Stimulated activated CD8-positive, alpha-beta memory T cell treated with anti-CD3 and anti-CD28 coated beads, Interleukin-4, amount 100 ng/mL, for 24 hours (primary cell): ENCODE measurements around the gene MAP3K6.
A peak's percentile ranks its signal among the peaks of the same experiment; 100 is the strongest.

Experiments
- DNase-seq: peaks from one replicate; pipeline ENCODE4 v3.0.0-alpha.2; 2020; ENCODE audit warnings: low read depth

The MAP3K6 gene

DNA sequence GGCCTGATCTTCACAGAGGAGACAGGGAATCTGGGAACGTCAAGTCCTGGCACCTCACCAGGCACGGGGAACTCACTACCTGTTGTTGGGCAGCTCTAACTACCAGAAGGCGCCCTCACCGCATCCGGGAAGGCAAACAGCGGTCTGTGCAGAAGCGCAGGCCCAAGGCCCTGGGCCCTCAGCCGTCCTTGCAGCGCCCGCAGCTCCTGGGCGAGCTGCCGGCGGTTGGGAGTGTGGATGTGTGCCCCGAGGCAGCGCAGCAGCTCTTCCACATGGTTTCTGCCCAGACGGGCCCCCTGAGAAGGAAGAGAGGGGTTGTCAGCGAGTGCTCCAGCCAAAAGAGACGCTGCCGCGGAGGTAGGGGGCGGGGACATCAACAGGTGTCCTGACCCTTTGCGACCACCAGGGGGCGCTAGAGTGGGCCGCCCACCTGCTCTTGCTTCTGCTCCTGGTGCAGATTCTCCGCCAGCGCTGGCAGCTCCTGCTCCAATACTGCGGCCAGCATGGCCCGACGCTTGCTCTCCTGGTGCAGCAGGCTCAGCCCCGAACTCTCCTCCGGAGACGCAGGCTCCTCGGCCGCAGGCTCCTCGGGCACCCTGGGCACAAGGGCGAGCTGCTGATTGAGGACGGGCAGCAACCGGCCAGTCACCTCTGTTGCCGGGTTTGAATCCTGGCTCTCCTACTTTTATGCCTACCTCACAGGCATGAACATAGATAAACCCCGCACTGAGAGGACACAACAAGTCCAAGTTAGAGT, 9.3 kb downstream of the MAP3K6 start:
- DNase-seq: peak; percentile 63

DNA sequence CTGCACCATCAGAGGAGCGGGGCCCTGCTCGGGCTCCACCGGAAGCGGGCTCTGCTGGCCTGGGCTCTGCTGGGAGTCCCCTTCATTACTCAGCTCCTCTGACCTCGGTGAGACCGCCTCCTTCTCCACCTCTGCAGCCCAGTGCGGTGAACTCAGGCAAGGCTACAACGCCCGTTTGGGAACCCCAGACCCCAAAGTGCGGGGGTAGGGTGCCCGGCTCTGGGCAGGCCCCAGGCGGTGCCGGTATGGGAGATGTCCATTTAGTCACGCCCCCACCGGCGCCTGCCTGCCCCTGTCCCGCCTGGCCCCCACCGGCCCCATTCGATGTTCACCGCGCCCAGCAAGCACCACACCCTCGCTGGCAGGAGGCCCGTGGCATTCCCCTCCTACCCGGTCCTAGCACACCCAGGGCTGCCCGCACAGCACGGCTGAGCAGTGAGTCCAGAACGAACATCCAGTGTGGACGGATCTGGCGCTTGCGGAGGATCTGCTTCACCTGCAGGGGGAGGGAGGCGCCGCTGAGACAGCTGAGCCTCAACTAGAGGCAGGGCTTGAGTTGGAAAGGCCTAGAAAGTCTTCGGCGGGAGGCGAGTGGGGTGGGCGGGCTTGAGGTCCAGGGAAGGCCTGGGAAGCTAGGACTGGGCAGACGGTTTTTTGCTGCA, 10.0 kb downstream of the MAP3K6 start:
- no peak for DNase-seq

DNA sequence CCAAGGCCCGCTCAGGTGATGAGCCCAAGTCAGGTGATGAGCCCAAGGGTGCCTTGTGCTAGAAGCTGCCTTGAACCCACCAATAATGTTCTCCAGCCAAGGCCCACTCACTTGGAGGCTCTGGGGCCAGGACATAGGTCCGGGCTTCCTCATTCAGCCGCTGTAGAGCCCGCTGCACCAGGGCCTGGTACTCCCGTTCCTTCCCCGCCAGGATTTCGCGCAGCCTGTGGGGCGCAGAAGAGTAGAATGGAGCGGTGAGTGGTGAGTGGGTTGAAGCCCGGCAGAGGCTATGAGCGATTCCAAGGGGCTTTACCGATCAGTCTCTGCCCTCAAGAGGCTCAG, 10.5 kb downstream of the MAP3K6 start:
- DNase-seq: no peak

DNA sequence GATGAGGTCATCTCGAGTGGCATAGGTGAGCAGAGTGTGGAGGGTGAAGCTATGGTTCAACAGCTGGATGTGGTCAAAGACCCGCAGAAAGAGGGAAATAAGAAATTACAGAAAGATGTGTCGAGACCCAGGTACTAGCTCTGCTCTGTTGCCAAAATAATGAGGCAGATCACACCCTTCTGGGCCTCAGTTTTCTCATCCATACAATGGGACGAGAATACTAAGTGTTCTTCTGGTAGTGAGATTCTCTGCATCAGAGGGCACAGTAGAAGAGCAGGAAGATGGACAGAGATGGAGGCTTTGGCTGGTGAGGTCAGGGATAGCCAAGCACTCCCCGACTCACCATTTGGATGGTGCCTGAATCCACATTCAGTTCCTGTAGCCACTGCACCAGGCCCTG, 11.1 kb downstream of the MAP3K6 start:
- DNase-seq: no peak

DNA sequence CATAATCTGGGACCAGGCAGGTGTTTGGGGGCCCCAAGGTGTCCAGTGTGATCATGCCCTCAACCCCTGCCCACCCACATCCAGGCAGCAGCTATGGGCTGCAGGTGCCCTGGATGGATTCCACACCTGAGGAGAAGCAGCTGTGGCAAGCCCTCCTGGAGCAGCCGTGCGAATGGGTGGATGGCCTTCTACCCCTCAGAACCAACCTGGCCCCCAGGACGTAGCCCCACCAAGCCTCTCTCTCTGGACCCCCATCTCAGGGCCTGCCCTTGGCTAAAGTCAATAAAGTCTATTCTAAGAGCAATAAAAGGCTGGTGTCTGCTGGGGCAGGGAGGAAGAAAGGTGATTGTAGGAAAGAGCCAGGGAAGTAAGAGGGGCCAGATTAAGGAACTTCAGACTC, 13.1 kb downstream of the MAP3K6 start:
- DNase-seq: no peak

DNA sequence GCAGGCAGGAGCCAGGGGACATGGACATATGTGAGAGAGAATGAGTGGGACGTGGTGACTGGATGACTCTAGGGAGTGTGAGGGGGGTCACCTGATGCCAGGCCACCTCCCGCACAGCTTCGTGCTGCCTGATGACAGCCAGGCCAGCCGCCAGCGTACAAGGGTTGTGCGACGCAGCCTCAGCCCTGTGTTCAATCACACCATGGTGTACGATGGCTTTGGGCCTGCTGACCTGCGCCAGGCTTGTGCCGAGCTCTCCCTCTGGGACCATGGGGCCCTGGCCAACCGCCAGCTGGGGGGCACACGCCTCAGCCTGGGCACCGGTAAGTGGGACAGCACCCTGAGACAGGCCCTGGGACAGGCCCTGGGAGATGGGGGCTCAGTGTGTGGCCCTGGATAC, 13.6 kb downstream of the MAP3K6 start:
- no peak for DNase-seq

DNA sequence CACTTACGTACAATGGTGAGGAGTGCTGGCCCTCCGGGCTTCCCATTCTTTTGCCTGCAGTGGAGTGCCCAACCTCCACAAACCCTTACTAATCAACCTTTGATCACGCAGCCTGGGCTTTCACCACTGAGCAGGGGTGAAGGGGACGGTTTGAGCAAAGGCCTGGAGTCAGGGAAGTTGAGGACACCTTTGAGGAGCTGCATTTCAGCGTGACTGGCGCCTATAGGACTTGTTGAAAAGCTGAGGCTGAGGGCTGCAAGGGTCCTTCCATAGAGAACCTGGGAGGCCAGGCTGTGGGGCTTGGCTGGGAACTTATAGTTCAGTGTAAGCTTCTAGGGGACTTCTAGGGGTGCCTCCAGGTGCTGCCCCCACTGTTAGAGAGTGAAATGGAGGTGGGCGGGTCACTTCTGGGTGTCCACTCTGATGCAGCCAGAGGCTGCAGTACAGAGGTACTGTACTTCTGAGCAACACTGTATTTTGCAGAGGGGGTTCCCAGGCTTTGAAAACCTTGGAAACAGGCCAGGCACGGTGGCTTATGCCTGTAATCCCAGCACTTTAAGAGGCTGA, 15.1 kb downstream of the MAP3K6 start:
- DNase-seq: no peak

DNA sequence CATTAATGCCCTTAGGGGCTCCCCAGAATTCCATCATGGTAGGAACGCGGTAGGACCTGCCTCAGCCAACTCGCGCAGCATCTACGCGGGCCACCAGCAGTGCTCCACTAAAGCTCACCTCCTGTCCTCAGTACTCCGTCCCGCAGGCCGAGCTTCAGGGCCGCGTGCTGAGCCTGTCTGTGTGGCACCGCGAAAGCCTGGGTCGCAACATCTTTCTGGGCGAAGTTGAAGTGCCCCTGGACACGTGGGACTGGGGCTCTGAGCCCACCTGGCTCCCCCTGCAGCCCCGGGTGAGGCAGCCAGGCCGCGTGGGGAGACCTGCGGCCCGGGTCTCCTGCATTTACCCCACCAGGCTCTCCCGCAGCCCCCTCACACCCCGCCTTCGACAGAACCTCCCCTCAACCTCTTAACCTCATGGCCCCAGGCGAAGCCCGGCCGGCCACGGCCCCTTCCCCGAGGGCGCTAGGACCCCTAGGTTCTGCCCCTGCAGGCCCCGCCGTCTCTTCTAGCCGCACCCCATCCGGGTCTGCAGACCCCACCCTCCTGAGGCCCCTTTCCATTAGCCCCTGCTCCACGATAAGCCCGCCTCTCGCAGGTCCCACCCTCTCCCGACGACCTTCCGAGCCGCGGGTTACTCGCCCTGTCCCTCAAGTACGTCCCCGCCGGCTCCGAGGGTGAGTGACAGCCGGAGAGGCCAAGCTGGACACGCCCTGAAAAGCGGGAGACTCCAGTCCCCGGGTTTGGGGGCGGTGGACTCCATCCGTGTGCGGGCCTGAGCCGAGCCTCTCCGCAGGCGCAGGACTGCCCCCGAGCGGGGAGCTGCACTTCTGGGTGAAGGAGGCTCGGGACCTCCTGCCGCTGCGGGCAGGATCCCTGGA, 15.9 kb downstream of the MAP3K6 start:
- DNase-seq: no peak

DNA sequence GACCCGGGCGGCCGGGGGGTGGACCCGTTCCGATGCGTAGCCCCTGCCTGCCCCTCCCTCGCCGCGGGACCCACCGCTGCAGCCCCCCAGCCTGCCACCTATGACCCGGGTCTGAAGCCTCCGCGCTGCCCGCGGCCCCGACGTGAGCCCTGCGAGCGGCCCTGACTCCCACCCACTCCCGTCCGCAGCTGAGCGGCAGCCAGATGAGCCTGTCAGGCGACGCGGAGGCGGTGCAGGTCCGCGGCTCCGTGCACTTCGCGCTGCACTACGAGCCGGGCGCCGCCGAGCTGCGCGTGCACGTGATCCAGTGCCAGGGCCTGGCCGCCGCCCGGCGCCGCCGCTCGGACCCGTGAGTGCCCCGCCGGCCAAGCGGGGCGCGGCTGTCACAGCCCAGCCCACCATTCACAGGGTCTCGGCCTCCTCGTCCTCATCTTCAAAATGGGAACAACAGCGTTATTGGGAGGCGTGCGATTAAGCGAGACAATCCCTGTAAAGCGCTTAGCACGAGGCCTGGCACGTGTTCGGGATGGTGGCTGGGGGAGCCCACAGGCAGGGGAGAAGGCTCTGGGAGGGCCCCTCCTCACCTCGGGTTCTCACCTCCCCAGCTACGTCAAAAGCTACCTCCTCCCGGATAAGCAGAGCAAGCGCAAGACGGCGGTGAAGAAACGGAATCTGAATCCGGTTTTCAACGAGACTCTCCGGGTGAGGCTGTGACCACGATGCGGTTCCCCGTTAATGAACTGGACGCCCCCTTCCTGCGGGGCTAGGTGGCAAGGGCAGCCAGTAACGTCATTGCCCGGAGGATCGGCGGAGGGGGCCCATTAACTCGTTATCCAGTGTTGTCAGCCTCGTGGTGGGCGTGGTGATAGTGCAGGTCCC, 16.7 kb downstream of the MAP3K6 start:
- DNase-seq: no peak

DNA sequence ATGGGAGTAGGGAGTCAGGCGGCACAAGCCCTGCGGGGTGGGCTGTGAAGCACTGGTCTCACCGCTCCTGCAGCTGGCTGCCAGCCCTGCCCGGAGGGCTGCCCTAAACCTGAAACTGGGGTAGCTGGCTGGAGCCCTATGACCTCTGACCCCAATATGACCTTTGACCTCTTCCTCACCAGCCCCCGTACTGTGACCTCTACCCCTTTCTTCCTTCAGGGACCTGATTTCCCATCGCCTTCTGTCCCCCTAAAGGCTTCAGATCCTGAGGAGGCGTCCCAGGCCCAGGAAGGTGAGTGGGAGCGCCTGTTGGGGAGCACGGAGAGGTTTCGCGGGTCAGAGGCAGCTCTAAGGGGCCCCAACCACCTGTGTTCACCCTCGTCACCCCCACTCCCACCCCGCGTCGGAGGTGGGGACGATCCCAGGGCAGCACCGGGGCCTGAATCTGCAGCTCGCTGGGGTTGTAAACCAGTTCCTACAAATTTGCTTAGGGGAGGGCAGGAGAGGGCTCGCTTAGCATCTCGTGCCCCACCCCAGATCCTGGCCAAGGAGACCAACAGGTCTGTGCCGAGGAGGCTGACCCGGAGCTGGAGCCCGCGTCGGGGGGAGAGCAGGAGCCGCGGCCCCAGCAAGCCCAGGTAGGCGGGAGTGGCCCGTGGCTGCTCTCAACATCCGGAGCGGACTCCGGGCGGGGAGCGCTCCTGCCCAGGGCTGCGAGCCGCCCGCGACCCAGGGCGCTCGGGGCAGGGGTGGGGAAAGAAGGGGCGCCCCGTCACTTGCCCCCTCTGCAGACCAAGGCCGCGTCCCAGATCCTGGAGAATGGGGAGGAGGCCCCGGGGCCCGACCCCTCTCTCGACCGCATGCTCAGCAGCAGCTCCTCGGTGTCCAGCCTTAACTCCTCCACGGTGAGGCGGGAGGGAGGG, 17.6 kb downstream of the MAP3K6 start:
- no peak for DNase-seq

DNA sequence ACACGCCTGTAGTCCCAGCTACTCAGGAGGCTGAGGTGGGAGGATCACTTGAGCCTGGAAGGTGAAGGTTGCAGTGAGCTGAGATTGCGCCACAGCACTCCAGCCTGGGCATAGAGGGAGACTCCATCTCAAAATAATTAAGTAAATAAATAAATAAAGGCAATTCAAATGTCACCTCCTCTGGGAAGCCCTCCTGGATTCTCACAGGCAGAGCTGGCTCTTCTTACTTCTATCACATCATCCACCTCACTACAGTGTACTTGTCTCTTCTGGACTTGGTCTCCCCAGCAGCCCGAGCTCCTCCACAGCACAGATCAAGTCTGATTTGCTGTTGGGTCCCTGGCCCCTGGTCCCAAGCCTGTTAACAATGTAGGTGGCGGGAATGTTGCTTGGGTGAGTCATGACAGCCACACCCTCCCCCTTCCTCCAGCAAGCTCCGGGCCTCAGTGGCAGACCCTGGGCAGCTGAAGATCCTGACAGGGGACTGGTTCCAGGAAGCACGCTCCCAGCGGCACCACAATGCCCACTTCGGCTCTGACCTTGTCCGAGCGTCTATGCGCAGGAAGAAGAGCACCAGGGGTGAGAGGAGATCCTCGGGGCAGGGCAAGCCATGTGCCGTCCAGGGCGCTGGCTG, 19.7 kb downstream of the MAP3K6 start:
- DNase-seq: no peak

DNA sequence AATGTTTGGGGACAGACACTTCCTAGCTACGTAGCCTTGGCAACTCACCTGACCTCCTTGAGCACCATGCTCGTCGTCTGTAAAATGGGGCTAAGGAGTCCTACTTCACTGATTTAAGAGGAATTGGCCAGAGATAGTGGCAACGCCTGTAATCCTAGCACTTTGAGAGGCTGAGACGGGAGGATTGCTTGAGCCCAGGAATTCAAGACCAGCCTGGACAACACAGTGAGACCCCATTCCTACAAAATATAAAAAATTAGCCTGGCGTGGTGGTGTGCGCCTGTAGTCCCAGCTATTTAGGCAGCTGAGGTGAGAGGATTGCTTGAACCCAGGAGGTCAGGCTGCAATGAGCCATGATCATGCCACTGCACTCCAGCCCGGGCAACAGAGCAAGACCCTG, 20.4 kb downstream of the MAP3K6 start:
- no peak for DNase-seq

DNA sequence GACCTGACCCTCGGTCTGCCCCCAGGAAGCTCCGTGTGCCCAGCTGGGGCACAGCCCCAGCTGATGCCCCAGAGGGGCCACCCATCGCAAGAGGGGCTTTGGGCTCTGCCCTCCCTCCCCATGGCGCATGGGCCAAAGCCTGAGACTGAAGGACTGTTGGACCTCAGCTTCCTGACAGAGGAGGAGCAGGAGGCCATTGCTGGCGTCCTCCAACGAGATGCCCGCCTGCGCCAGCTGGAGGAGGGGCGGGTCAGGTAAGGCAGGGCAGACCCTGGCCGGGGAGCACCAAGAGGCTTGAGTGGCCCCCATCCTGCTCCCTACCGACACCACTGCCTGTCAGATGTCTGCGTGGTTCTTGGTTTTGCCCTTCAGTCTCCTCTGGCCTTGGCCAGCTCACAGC, 21.5 kb downstream of the MAP3K6 start:
- no peak for DNase-seq

DNA sequence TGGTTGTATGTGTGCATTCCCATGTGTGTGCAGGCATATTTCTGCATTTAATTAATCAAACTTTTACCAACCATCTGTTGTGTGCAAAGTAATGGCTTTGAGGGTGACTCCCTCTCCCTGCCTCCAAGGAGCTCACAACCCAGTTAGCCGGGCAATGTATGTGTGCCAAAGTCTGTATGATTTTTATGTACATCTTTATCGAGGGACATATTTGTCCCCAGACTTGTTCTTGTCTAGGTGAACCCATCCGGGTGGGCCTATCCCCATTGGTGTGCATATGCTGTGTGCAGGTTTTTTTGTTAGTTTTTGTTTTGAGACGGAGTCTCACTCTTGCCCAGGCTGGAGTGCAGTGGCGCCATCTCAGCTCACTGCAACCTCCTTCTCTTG, 23.1 kb downstream of the MAP3K6 start:
- DNase-seq: no peak

DNA sequence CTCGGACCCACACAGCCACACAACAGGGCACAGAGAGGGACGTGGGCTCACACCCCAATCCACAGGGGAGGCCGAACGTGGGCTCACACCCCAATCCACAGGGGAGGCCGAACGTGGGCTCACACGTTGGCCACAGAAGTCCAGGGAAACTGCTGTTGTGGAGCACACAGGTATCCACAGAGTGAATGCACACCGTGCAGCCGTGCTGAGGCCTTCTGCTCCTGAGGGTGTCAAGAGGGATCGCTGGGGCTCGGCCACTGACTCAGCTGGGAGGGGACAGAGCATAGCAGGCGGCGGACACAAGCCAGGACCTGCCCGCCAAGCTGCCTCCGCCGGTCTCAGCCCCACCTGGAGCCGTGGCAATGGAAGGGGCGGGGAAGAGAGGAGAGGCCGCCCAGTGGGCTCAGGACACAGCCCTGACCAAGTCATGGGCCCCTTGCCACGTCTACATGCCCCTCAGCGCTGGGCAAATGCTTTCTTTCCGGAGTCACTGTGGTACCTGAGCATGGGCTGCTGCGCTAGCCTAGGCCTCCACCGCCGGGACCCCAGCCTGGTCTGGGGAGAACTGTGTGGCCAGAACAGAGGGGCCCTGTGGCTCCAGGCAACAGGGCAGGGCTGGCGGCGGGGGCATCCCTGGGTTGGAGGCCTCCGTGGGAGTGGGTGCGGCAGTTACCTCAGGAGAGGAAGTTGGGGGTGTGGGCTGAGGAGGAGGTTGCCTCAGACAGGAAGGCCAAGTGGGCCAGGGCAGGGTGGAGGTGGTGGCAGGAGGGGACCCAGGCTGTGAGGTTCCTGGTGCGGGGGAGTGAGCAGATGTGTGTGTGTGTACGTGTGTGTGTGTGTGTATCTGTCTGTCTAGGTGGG, 23.8 kb downstream of the MAP3K6 start:
- no peak for DNase-seq

DNA sequence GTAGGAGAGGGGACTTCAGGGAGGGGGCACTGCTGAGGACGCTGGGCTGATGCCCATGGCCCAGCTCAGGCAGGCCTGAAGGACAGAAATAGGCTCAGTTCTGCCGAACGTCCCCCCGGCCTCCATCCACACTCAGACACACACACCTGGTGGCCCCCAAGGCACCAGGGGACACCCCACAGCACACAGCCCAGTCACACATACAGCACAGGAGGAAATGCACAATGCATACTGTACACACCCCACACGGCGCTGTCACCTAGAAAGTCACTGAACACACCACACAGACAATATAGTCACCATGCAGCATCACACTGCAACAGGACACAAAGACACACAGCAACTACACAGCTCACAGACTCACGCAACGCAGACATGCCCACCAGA, 24.4 kb downstream of the MAP3K6 start:
- DNase-seq: no peak

DNA sequence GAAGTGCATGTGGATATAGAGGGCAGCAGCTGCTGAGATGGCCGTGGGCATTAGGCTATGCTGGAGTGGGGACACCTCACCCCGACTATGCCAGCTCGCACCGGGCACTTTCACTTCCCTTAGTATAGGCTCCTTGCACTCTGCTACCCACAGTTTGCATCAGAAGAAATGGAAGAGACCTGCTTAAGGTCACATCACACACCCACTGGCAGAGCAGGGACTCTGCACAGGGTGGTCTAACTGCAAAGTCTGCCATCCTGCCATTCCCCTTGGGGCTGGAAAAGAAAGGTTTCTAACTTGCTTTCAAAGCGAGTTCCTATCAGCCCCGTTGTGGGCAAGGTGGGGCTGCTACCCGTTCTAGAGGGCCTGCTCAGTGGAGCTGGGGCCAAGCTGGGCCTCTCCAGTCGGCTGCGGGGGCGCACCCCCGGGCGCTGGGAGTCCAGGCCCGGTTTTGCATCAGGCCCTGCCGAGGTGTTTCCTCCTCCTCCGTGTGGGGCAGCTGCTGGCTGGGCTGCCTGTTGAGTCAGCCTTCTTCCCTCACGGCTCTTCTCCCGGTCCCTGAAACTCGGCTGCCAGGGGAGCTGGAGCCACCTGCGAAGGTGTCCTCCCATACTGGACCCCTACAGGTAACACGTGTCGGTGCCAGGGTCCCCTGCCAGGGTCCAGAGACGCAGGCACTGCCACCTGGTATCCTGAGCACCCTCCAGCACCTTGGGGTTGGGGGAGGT, 25.1 kb downstream of the MAP3K6 start, which contains the start of gene SYTL1:
SYTL1 (plus strand) TSS at position 498 of the 728 bp plus-strand sequence. CDS start 3,313 bp downstream, outside the sequence.
- no peak for DNase-seq

DNA sequence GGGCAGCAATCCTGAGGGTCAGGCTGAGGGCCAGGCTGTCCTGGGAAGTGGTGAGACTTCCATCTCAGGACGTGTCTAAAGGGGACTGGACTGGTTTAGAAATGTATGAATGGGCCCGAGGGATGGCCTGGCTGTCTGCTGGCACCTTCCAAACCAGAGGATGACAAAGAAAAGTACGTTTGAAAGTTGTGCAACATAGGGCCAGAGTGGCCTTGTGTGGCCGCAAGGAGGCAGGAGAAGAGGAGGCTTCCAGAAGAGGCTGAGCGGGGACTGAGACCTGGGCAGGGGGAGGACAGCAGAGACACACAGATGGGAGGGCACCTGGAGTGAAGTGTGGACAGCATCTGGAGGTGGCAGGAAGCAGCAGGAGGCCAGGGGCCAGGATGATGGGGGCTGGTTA, 27.5 kb downstream of the MAP3K6 start:
- no peak for DNase-seq
